HCT116 (cell line): ENCODE measurements around the gene CAMK1D. TPM values are rescaled to one million over a fixed set of nuclear protein-coding genes. Genes with fewer than 3 reads are reported as not detected.

Experiments used
- ATAC-seq: fragments of 200-7000 bp; cut with Tn5 transposase; 2 replicates; pipeline ENCODE4 v1.9.1; 2020; ENCODE audit warnings: mild to moderate bottlenecking, moderate library complexity
- BruUV-seq: library from RNA; stranded (reverse); fragments of 400-500 nt; replicated peaks from 2 replicates; lab custom pipeline; 2021; lab: Mats Ljungman, UMichigan
- CTCF ChIA-PET: fragments of 300-600 bp; sonication (Branson Sonifier 250); formaldehyde crosslinking; loops from one replicate; lab custom pipeline; 2021; ENCODE audit warnings: antibody characterized with exemption; lab: Charles Lee
- POLR2A ChIA-PET: fragments of 300-600, 350-600 bp; sonication (Branson Sonifier 250); formaldehyde crosslinking; loops from one replicate; lab custom pipeline; 2021; ENCODE audit warnings: antibody characterized with exemption; lab: Charles Lee
- RAD21 ChIA-PET, 2 experiments: fragments of 300-600 bp; sonication (Branson Sonifier 250); formaldehyde crosslinking; loops; one replicate each; lab custom pipeline; 2023; ENCODE audit warnings: low total read pairs in 2 of 2; ENCODE audit not compliant: uncharacterized antibody in 2 of 2, unreplicated experiment in 2 of 2, low non-redundant PET in 1 of 2; lab: Charles Lee
- DNase-seq: peaks from one replicate; pipeline ENCODE4 v3.0.0-alpha.2; 2010; ENCODE audit warnings: low read depth, low spot score
- H2AFZ ChIP-seq: fragments of 200-600 bp; shearing (Covaris generic), sonication (generic); 2 replicates; pipeline ENCODE4 v1.6.1; 2017; ENCODE audit warnings: low read depth, mixed run types, mixed read lengths, antibody characterized with exemption, low read length; ENCODE audit not compliant: poor library complexity, severe bottlenecking
- H3K27ac ChIP-seq: 2 replicates; pipeline ENCODE4 v1.5.1; 2012; ENCODE audit warnings: low read depth, low read length
- H3K27me3 ChIP-seq: fragments of 200-600 bp; sonication (generic); 2 replicates; pipeline ENCODE4 v1.6.1; 2016; ENCODE audit warnings: mixed run types, low read length, mixed read lengths; ENCODE audit not compliant: insufficient read depth
- H3K36me3 ChIP-seq, 2 experiments: fragments of 200-500 bp in 1 of 2; fragments of 200-600 bp in 1 of 2; sonication (Bioruptor generic) in 1 of 2; sonication (generic) in 1 of 2; 2 replicates each; pipeline versions ENCODE4 v1.5.1 to v1.6.1; 2014 to 2016; ENCODE audit warnings: low read length in 2 of 2, inconsistent platforms in 1 of 2, mixed read lengths in 1 of 2, mixed run types in 1 of 2; ENCODE audit not compliant: insufficient read depth in 2 of 2, control insufficient read depth in 1 of 2
- H3K4me1 ChIP-seq, 2 experiments: fragments of 200-600 bp in 1 of 2; sonication (generic) in 1 of 2; 2 replicates each; pipeline versions ENCODE4 v1.5.1 to v1.6.1; 2012 to 2017; ENCODE audit warnings: low read length in 2 of 2, inconsistent platforms in 1 of 2, mild to moderate bottlenecking in 1 of 2, mixed read lengths in 1 of 2, mixed run types in 1 of 2, moderate library complexity in 1 of 2; ENCODE audit not compliant: insufficient read depth in 2 of 2, control insufficient read depth in 1 of 2
- H3K4me2 ChIP-seq: fragments of 200-600 bp; sonication (generic); 2 replicates; pipeline ENCODE4 v1.6.1; 2017; ENCODE audit warnings: mixed run types, low read length, mixed read lengths
- H3K4me3 ChIP-seq, 2 experiments: fragments of 200-600 bp in 1 of 2; sonication (generic) in 1 of 2; replicated peaks in 1 of 2; 2 replicates each; pipeline ENCODE4 v1.5.1; 2011 to 2016; ENCODE audit warnings: low read length in 2 of 2, control low read depth in 1 of 2, low read depth in 1 of 2, mild to moderate bottlenecking in 1 of 2, mixed read lengths in 1 of 2, mixed run types in 1 of 2
- H3K79me2 ChIP-seq: fragments of 200-600 bp; sonication (generic); 2 replicates; pipeline ENCODE4 v1.6.1; 2017; ENCODE audit warnings: mild to moderate bottlenecking, mixed run types, low read length, moderate library complexity, mixed read lengths; ENCODE audit not compliant: insufficient read depth
- H3K9ac ChIP-seq: fragments of 200-600 bp; sonication (generic); 2 replicates; pipeline ENCODE4 v1.6.1; 2016; ENCODE audit warnings: low read length, mixed read lengths
- H3K9me2 ChIP-seq: fragments of 200-600 bp; sonication (generic), shearing (Covaris generic); 2 replicates; pipeline ENCODE4 v1.6.1; 2017; ENCODE audit warnings: mixed run types, mild to moderate bottlenecking, moderate library complexity; ENCODE audit not compliant: insufficient read depth
- H3K9me3 ChIP-seq, 2 experiments: fragments of 200-500 bp in 1 of 2; fragments of 200-600 bp in 1 of 2; sonication (Bioruptor generic) in 1 of 2; sonication (generic) in 1 of 2; 2 replicates each; pipeline ENCODE4 v1.6.1; 2014 to 2017; ENCODE audit warnings: low read length in 2 of 2, mixed read lengths in 2 of 2, inconsistent platforms in 1 of 2, low read depth in 1 of 2, mild to moderate bottlenecking in 1 of 2, mixed run types in 1 of 2, moderate library complexity in 1 of 2; ENCODE audit not compliant: control insufficient read depth in 1 of 2, insufficient read depth in 1 of 2
- H4K20me1 ChIP-seq: fragments of 200-600 bp; sonication (generic), shearing (Covaris generic); 2 replicates; pipeline ENCODE4 v1.6.1; 2017; ENCODE audit warnings: mixed run types, mild to moderate bottlenecking, moderate library complexity; ENCODE audit not compliant: insufficient read depth
- ELF1 ChIP-seq: IDR thresholded peaks from 2 replicates; pipeline ENCODE4 v1.6.1; 2012; ENCODE audit warnings: low read depth, borderline replicate concordance
- MAX ChIP-seq: IDR thresholded peaks from 2 replicates; pipeline ENCODE4 v1.6.1; 2012
- POLR2A ChIP-seq: IDR thresholded peaks from 2 replicates; pipeline ENCODE4 v1.7.0; 2011; ENCODE audit warnings: borderline replicate concordance; ENCODE audit not compliant: insufficient read depth, insufficient read length; ENCODE audit errors: extremely low read depth
- RAD21 ChIP-seq: IDR thresholded peaks from 2 replicates; pipeline ENCODE4 v1.6.1; 2012; ENCODE audit warnings: low read depth, mild to moderate bottlenecking
- SIN3A ChIP-seq: IDR thresholded peaks from 2 replicates; pipeline ENCODE4 v1.6.1; 2012; ENCODE audit warnings: low read depth
- SP1 ChIP-seq: IDR thresholded peaks from 2 replicates; pipeline ENCODE4 v1.6.1; 2012; ENCODE audit warnings: low read depth
- TCF7L2 ChIP-seq: IDR thresholded peaks from 2 replicates; pipeline ENCODE4 v1.7.0; 2011; ENCODE audit warnings: borderline replicate concordance, inconsistent platforms; ENCODE audit not compliant: insufficient read depth, insufficient read length; ENCODE audit errors: extremely low read depth
- ZFX ChIP-seq: fragments of 450-650 bp; IDR thresholded peaks from 2 replicates; pipeline ENCODE4 v1.6.1; 2017
- intact Hi-C: fragments of 100-400 bp; cut with micrococcal nuclease; formaldehyde crosslinking; loops from 2 replicates; pipeline ENCODE4 v1.10.0; 2022
- total RNA-seq: library from RNA; stranded (reverse); gene quantifications from one replicate; pipeline ENCODE4 v1.2.1, GENCODE V29; 2021; ENCODE audit not compliant: unreplicated experiment

CAMK1D gene
- total RNA-seq, 1 experiment from 2014 or later: 9.6 TPM

GRCh38 chr10:12649012-12649584 is 299.8 kb downstream of the CAMK1D start:
- no peak overlapping the region for H3K9ac ChIP-seq
- ChIA-PET RAD21 (no interaction called here), POLR2A (no interaction called here), CTCF (no interaction called here)
- H3K27me3 ChIP-seq: no peaks in the 10 kb centered on the region
- no peak for DNase-seq
- H3K4me3 ChIP-seq: no peak overlapping the region
- no peaks in the 10 kb centered on the region for H3K9me2 ChIP-seq
- TF ChIP-seq ELF1: no peak
- H3K4me1 ChIP-seq: no peaks in the 10 kb centered on the region
- intact Hi-C loops: no loop called here
- no peaks in the 10 kb centered on the region for H4K20me1 ChIP-seq
- no peak overlapping the region for H3K4me2 ChIP-seq
- H3K27ac ChIP-seq: no peak overlapping the region
- no peaks in the 10 kb centered on the region for H3K9me3 ChIP-seq
- ATAC-seq: no peak
- no peaks in the 10 kb centered on the region for H3K36me3 ChIP-seq
- BruUV-seq: no TSS peak
- H3K79me2 ChIP-seq: no peaks in the 10 kb centered on the region
- no peak overlapping the region for H2AFZ ChIP-seq

GRCh38 chr10:12650122-12650521 is 300.8 kb downstream of the CAMK1D start:
- Histone ChIP-seq H3K9me3 (no peaks in the 10 kb centered on the region), H3K9me2 (no peaks in the 10 kb centered on the region), H2AFZ (no peak overlapping the region), H3K27ac (no peak overlapping the region), H3K9ac (no peak overlapping the region)
- RAD21 ChIA-PET: no interaction called here
- intact Hi-C loops: no loop called here
- no peak for TF ChIP-seq SIN3A
- no peak for TF ChIP-seq TCF7L2
- no peak for TF ChIP-seq POLR2A
- no peak for TF ChIP-seq ZFX
- no peak for TF ChIP-seq RAD21
- no peak for TF ChIP-seq SP1
- TF ChIP-seq MAX: no peak
- TF ChIP-seq, all 23 proteins: peak for 0
- DNase-seq: no peak
- Histone ChIP-seq H3K4me3 (no peak overlapping the region), H4K20me1 (no peaks in the 10 kb centered on the region), H3K4me2 (no peak overlapping the region), H3K4me1 (no peaks in the 10 kb centered on the region), H3K27me3 (no peaks in the 10 kb centered on the region), H3K36me3 (no peaks in the 10 kb centered on the region), H3K79me2 (no peaks in the 10 kb centered on the region)
- ChIA-PET CTCF (no interaction called here), POLR2A (no interaction called here)
- ATAC-seq: no peak
- no TSS peak for BruUV-seq
